T1000 (cell line): ENCODE data around the gene FOCAD.

Experiments
- DNase-seq: peaks from one replicate; lab custom pipeline; 2025; ENCODE audit warnings: mixed read lengths; lab: John Stamatoyannopoulos, UW

The FOCAD gene

GRCh38 chr9:20683351-20684034 is 566 bp upstream of the FOCAD start:
- DNase-seq = no peak

- DNase-seq = no peak
Observed at GRCh38 chr9:20684875-20685696, 1.0 kb downstream of the FOCAD start.

GRCh38 chr9:20685769-20686168 is 1.7 kb downstream of the FOCAD start:
- no peak for DNase-seq

- no peak for DNase-seq
Observed at GRCh38 chr9:20689833-20690232, 5.8 kb downstream of the FOCAD start.

GRCh38 chr9:20692554-20692953 is 8.5 kb downstream of the FOCAD start:
- DNase-seq = no peak

- DNase-seq = no peak
Observed at GRCh38 chr9:20693068-20693467, 9.0 kb downstream of the FOCAD start.

GRCh38 chr9:20694248-20694647 is 10.2 kb downstream of the FOCAD start:
- DNase-seq = no peak

- DNase-seq = no peak
Observed at GRCh38 chr9:20697021-20697719, 13.1 kb downstream of the FOCAD start.

- DNase-seq = no peak
Observed at GRCh38 chr9:20698782-20699181, 14.7 kb downstream of the FOCAD start.

GRCh38 chr9:20701060-20701459 is 17.0 kb downstream of the FOCAD start:
- no peak for DNase-seq

- no peak for DNase-seq
Observed at GRCh38 chr9:20702570-20702969, 18.5 kb downstream of the FOCAD start.

GRCh38 chr9:20703146-20703545 is 19.1 kb downstream of the FOCAD start:
- no peak for DNase-seq

- no peak for DNase-seq
Observed at GRCh38 chr9:20707708-20708107, 23.6 kb downstream of the FOCAD start.

- DNase-seq = no peak
Observed at GRCh38 chr9:20713172-20713571, 29.1 kb downstream of the FOCAD start.

GRCh38 chr9:20714442-20715415 is 30.7 kb downstream of the FOCAD start:
- no peak for DNase-seq

- no peak for DNase-seq
Observed at GRCh38 chr9:20722221-20722620, 38.2 kb downstream of the FOCAD start.

GRCh38 chr9:20725675-20726074 is 41.6 kb downstream of the FOCAD start:
- DNase-seq = no peak

GRCh38 chr9:20726144-20726543 is 42.1 kb downstream of the FOCAD start:
- DNase-seq = no peak

GRCh38 chr9:20728493-20729220 is 44.6 kb downstream of the FOCAD start:
- DNase-seq = no peak

GRCh38 chr9:20729523-20729922 is 45.5 kb downstream of the FOCAD start:
- no peak for DNase-seq

GRCh38 chr9:20732118-20732517 is 48.1 kb downstream of the FOCAD start:
- DNase-seq = no peak
